Dermis blood vessel endothelial cell (primary cell): ENCODE results near the gene ATP8B1. TPM values are rescaled to one million over a fixed set of nuclear protein-coding genes. Genes with fewer than 3 reads are reported as not detected.
A peak's percentile ranks its signal among the peaks of the same experiment; 100 is the strongest.
"Not testable (repeated sequence)": the region's sequence is repeated elsewhere in the genome, so short reads cannot be mapped to it uniquely, and the experiment has no call there.

Source experiments
- DNase-seq: peaks from one replicate; pipeline ENCODE4 v3.0.0; 2010
- total RNA-seq: library from RNA; depleted of rRNA; stranded (reverse); fragments of >200 nt; gene quantifications from 2 replicates; pipeline ENCODE4 v1.2.3, GENCODE V29; 2014

The ATP8B1 gene
- total RNA-seq, 1 donor from 2014 or later: 51.1 TPM

DNA sequence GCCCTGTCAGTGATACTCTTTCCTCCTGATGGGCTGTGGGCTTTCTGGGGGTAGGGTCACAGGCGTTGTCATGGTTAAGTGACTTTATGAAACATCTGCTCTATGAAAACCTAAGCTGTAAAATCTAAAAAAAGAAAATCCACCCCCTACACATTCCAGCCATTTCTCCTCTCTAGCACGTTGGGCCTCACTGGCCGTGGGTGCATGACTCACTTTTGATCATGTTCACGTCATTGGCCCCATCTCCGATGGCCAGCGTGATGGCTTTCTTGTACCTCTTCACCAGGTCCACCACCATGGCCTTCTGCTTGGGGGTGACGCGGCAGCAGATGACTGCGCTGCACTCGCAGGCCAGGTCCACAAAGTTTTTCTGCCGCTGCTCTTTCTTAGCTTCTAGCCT lies 142.2 kb downstream of the ATP8B1 start:
- no peak for DNase-seq

- no peak for DNase-seq
These were observed 143.5 kb downstream of the ATP8B1 start for GRCh38 chr18:57659460-57660102.

DNA sequence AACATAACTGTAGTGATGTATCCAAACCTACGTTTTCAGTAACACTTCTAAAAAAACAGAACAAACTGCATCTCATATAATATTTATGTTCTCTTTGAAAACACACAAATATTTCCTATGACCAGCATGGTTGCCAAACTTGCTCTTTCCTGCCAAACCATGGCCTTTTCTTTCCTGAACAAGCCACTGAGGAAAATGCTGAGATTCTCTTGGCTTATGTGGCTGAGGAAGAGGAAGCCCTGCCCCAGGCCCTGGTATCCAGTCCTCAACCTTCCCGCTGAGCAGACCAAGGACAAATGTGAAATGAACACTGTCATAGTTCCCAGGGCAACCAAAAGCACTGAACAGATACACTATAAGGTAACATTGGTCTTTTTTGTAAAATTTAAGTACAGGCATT lies 145.6 kb downstream of the ATP8B1 start:
- peak; percentile 74 for DNase-seq

DNA sequence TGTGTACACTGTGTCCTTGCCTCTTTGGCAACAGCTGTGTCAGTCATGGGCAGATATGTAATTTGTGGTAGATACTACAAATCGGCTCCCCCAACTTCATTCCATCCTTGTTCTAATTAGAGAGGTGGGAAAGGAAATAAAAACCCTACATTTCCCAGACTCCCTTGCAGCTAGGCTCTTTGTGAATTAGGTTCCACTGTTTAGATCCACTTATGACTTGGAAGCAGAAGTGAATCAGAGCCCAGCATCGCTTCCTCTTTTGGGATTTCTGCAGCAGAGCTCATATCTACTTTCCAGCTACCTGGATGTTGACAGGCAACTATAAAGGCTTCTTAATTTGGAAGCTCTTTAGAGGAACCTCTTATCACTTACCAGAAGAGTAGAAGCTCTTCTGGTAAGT lies 147.4 kb downstream of the ATP8B1 start:
- no peak for DNase-seq

- DNase-seq: no peak
These were observed 151.2 kb downstream of the ATP8B1 start for GRCh38 chr18:57651914-57652313.

GRCh38 chr18:57649556-57650500 lies 153.3 kb downstream of the ATP8B1 start:
- peak; percentile 43 for DNase-seq

GRCh38 chr18:57648414-57648813 lies 154.7 kb downstream of the ATP8B1 start:
- DNase-seq: no peak

GRCh38 chr18:57644540-57644939 lies 158.6 kb downstream of the ATP8B1 start:
- DNase-seq: no peak

GRCh38 chr18:57643726-57644125 lies 159.4 kb downstream of the ATP8B1 start:
- DNase-seq: not testable (repeated sequence)

DNA sequence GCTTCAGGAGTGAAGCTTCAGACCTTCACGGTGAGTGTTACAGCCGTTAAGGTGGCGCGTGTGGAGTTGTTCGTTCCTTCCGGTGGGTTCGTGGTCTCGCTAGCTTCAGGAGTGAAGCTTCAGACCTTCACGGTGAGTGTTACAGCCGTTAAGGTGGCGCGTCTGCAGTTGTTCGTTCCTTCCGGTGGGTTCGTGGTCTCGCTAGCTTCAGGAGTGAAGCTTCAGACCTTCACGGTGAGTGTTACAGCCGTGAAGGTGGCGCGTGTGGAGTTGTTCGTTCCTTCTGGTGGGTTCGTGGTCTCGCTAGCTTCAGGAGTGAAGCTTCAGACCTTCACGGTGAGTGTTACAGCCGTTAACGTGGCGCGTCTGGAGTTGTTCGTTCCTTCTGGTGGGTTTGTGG lies 160.7 kb downstream of the ATP8B1 start:
- not testable (repeated sequence) for DNase-seq

DNA sequence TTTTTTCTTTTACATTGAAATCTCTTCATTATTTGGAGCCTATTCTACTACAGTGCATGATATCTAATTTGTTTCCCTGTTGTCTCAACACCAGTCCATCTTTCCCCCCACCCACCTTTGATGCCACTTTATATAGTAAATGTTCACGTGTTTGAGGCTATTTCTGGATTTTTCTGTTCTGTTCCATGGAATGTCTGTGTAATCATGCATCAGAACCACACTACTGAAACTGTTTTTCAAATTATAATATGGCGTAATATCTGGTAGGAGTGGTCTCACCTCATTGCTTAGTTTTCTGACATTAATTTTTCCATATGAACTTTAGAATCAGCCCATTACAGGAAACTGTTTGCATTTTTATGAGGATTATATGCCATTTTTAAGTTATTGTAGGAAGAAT lies 162.4 kb downstream of the ATP8B1 start:
- DNase-seq: no peak

GRCh38 chr18:57640236-57640635 lies 162.9 kb downstream of the ATP8B1 start:
- no peak for DNase-seq

- DNase-seq: no peak
These were observed 167.9 kb downstream of the ATP8B1 start for GRCh38 chr18:57635003-57635822.

DNA sequence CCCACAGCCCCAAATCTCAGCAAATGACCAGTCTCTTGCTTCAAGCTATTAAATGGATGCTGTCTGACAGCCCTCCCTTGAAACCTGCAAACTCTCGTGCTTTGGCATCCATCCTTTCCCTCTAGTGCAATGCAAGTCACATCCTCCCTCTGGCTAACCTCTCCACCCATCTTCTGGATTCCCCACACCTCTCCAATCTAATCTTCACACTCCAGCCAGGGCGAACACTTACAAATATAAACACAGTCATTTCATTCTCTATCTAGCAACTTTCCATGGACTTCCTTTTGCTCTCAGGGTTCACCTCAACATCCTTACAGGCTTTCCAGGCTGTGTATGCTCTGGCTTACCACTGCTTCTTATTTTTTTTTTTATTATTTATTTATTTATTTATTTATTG lies 171.4 kb downstream of the ATP8B1 start:
- no peak for DNase-seq

DNA sequence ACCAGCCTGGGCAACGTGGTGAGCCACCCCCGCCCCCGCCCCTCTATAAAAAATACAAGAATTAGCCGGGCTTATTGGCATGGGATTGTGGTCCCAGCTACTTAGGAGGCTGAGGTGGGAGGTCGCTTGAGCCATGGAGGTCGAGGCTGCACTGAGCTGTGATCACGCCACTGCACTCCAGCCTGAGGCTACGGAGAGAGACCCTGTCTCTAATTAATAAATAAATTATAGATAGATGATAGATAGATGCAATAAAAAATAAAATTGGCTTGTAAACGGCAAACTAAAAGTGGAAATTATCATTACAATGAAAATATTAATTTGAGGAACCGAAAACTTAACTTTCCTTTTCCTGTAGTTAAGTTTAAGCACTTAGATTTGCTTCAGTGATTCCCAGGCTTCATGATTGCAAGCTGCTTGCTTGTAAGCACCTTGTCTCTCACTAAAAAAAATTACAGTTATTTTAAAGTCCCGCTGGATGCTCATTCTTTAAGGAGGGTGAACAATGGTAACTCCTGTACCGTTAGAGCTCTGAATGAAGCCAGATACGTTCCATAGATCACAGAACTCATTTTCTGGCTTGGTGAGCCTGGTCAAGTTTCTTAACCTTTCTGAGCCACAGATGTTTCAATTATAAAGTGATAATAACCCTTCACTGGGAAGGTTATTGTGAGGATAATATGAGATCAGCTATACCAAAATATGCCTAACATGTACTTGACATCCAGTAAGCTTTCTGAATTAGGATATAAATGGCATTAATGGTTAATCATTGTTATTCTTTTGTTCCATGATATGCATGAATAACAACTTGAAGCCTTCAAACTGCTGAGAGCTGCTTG lies 172.1 kb downstream of the ATP8B1 start:
- no peak for DNase-seq

GRCh38 chr18:57630002-57630753 lies 172.9 kb downstream of the ATP8B1 start:
- peak; percentile 98 for DNase-seq

DNA sequence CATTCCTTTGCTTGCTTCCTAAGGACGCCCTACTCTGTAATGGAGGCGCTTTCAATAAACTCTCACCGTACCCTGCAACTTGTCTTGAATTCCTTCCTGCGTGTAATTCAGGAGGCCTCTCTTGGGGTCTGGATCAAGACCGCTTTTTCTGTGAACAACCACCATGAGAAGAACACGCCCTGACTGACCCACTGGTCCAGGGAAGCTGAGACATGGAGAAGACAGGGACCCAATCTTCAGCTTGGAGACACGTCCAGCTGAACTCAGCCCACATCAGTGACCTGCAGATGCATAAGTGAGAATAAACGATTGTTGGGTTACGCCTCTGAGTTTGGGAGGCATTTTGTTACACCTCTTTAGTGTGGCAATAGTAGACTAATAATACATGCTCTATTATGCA lies 173.7 kb downstream of the ATP8B1 start:
- no peak for DNase-seq

- DNase-seq: peak; percentile 49
These were observed 175.6 kb downstream of the ATP8B1 start for GRCh38 chr18:57627488-57627887.

DNA sequence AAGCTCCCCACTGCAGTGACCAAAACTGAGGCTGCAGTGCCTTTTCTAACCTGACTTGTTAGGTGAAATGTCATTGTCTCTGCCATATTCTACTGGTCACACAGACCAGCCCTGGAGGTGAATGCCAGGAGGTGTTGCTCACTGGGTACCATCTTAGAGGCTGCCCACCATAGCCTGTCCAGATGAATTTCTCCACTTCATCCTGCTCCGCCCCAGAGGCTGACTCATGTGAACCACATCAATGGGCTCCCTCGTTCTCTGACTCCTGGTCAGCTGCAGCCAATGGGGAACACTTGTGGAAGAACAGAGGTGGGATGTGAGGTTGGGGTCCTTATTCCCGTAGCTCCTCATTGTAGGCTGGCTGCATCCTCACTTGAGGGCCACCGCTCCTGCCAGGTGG lies 178.1 kb downstream of the ATP8B1 start:
- DNase-seq: peak; percentile 15

DNA sequence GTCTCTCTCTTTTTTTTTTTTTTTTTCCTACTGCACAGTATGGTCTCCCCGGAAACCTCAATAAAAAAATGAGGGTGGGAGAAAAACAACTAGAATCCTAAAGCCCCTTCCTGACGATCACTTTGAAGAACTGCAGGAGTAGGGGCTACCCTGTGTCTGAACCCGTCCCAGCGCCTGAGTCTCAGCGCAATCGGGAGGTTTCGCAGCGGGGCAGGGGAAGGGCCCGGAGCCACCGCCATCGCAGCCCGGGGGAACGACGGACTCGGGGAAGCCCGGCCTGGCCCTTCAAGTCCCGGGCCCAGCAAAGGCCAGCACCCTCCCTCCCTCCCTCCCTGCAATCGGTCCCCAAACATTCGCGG lies 181.9 kb downstream of the ATP8B1 start:
- peak; percentile 27 for DNase-seq

DNA sequence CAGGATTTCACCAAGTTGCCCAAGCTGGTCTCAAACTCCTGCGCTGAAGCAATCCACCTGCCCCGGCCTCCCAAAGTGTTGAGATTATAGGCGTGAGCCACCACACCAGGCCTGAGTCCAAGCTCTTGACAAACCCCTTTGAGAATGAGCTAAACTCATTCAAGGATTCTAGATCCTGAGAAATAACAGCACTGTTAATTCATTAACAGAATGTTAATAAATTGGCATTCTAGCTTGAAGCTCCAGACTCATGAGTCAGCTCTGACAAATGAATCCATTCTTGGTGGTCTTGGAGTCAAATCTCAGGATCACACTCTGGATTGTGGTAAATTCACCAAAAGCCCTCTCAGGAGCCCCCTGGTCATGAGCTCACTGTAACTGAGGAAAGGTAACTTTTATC lies 183.2 kb downstream of the ATP8B1 start:
- DNase-seq: no peak

- no peak for DNase-seq
These were observed 184.2 kb downstream of the ATP8B1 start for GRCh38 chr18:57618910-57619309.
